Esophagus muscularis mucosa (tissue), 4 donors: ENCODE results near the gene BMS1. TPM values are rescaled to one million over a fixed set of nuclear protein-coding genes. Genes with fewer than 3 reads are reported as not detected.
"Not testable (repeated sequence)": the region's sequence is repeated elsewhere in the genome, so short reads cannot be mapped to it uniquely, and the experiment has no call there.

ENCODE experiments used
- DNase-seq: peaks from one replicate; pipeline ENCODE4 v3.0.0-alpha.2; 2017; ENCODE audit errors: extremely low spot score
- H3K27ac ChIP-seq, 4 donors: fragments of 200-600 bp; sonication (generic); replicated peaks in 1 of 4; 1 replicate in 3 of 4; 2 replicates in 1 of 4; pipeline ENCODE4 v1.5.1; 2016 to 2019; ENCODE audit warnings: mild to moderate bottlenecking in 1 of 4
- H3K27me3 ChIP-seq, 4 donors: fragments of 200-600 bp; sonication (generic); one replicate each; pipeline versions ENCODE4 v1.5.1 to v1.6.0; 2016 to 2019
- H3K36me3 ChIP-seq, 4 donors: fragments of 200-600 bp; sonication (generic); one replicate each; pipeline ENCODE4 v1.5.1; 2016 to 2019
- H3K4me1 ChIP-seq, 4 donors: fragments of 200-600 bp; sonication (generic); one replicate each; pipeline ENCODE4 v1.5.1; 2016 to 2019
- H3K4me3 ChIP-seq, 4 donors: fragments of 200-600 bp; sonication (generic); 1 replicate in 2 of 4; 2 replicates in 2 of 4; pipeline ENCODE4 v1.5.1; 2016 to 2019; ENCODE audit warnings: mild to moderate bottlenecking in 4 of 4, moderate library complexity in 1 of 4
- H3K9me3 ChIP-seq, 4 donors: fragments of 200-600 bp; sonication (generic); 1 replicate in 3 of 4; 2 replicates in 1 of 4; pipeline ENCODE4 v1.5.1; 2016 to 2019
- EP300 ChIP-seq: sonication (generic); formaldehyde crosslinking; IDR thresholded peaks from one replicate; pipeline ENCODE4 v1.6.1; 2017; ENCODE audit warnings: antibody characterized with exemption
- POLR2A ChIP-seq: fragments of 450-650 bp; IDR thresholded peaks from one replicate; pipeline ENCODE4 v1.6.1; 2017; ENCODE audit warnings: antibody characterized with exemption, moderate library complexity, mild to moderate bottlenecking, low read depth
- POLR2AphosphoS5 ChIP-seq, 2 donors: sonication (generic); formaldehyde crosslinking; IDR thresholded peaks; one replicate each; pipeline ENCODE4 v1.6.1; 2017; ENCODE audit warnings: antibody characterized with exemption in 2 of 2
- WGBS: methylation state at CpG from one replicate; pipeline ENCODE4 v1.1.5; 2018; 5-methylcytosine and 5-hydroxymethylcytosine counted together
- intact Hi-C: fragments of 100-400 bp; cut with DNase I; formaldehyde crosslinking; loops from one replicate; pipeline ENCODE4 v1.15.1; 2023
- total RNA-seq, 4 donors: library from RNA; depleted of rRNA; stranded (reverse); fragments of >200 nt; gene quantifications; one replicate each; pipeline versions ENCODE4 v1.1.0 to v1.2.1, GENCODE V29; 2016
- TF ChIP-seq, protein P1 (sequence below), 3 experiments: fragments of 200-600 bp in 2 of 3; fragments of 450-650 bp in 1 of 3; sonication (generic) in 2 of 3; IDR thresholded peaks; one replicate each; pipeline ENCODE4 v1.5.1; 2017 to 2019; ENCODE audit warnings: antibody characterized with exemption in 3 of 3, mild to moderate bottlenecking in 2 of 3, moderate library complexity in 1 of 3

BMS1 gene
- total RNA-seq, 4 donors from 2014 or later: 10.4 to 14.6 (median 14.3) TPM

GRCh38 chr10:42827201-42827600 lies 44.6 kb downstream of the BMS1 start:
- no peak for TF ChIP-seq EP300
- TF ChIP-seq POLR2AphosphoS5 (IDR thresholded peaks at IDR 0.05): no peak
- no peak for TF ChIP-seq POLR2A
- TF ChIP-seq, protein P1, sequence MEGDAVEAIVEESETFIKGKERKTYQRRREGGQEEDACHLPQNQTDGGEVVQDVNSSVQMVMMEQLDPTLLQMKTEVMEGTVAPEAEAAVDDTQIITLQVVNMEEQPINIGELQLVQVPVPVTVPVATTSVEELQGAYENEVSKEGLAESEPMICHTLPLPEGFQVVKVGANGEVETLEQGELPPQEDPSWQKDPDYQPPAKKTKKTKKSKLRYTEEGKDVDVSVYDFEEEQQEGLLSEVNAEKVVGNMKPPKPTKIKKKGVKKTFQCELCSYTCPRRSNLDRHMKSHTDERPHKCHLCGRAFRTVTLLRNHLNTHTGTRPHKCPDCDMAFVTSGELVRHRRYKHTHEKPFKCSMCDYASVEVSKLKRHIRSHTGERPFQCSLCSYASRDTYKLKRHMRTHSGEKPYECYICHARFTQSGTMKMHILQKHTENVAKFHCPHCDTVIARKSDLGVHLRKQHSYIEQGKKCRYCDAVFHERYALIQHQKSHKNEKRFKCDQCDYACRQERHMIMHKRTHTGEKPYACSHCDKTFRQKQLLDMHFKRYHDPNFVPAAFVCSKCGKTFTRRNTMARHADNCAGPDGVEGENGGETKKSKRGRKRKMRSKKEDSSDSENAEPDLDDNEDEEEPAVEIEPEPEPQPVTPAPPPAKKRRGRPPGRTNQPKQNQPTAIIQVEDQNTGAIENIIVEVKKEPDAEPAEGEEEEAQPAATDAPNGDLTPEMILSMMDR (IDR thresholded peaks at IDR 0.05): no peak
- DNase-seq: no peak
- no peaks in the 10 kb centered on the region for H3K27me3 ChIP-seq
- no peaks in the 10 kb centered on the region for H3K9me3 ChIP-seq
- WGBS: 62% methylated on average over 6 of the region's 6 CpGs
- H3K4me1 ChIP-seq: no peaks in the 10 kb centered on the region
- peaks cover 47 to 92% (median 71%) of the 10 kb centered on the region in 4 donors for H3K36me3 ChIP-seq
- intact Hi-C loops: no loop called here
- no peak overlapping the region for H3K27ac ChIP-seq
- no peak overlapping the region for H3K4me3 ChIP-seq

GRCh38 chr10:42828391-42828790 lies 45.8 kb downstream of the BMS1 start:
- 81% methylated on average over 4 of the region's 4 CpGs for WGBS
- peaks cover 43 to 85% (median 66%) of the 10 kb centered on the region in 4 donors for H3K36me3 ChIP-seq
- H3K4me1 ChIP-seq, DNase-seq, H3K4me3 ChIP-seq, H3K9me3 ChIP-seq, intact Hi-C loops, H3K27me3 ChIP-seq, H3K27ac ChIP-seq: not testable (repeated sequence)

DNA sequence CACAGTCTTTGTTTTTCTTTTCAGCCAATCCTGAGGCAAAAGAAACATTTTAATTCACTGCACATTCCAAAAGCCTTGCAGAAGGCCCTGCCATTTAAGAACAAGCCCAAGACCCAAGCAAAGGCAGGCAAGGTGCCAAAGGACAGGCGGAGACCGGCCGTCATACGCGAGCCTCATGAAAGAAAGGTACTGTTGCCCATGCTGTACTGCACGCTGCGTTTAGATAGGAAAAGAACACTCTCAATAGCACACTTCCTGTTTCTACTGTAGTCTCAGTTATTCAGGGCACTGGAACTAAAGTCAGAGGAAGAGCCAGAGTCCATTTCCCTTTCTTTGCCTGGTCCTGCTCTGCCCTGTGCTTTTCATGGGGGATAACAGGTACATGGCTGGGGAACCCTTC lies 47.6 kb downstream of the BMS1 start:
- Histone ChIP-seq H3K36me3 (peaks cover 24 to 67% (median 51%) of the 10 kb centered on the region in 4 donors), H3K4me3 (no peak overlapping the region), H3K27ac (no peak overlapping the region), H3K9me3 (no peaks in the 10 kb centered on the region), H3K27me3 (no peaks in the 10 kb centered on the region), H3K4me1 (no peaks in the 10 kb centered on the region)
- WGBS: 77% methylated on average over 7 of the region's 7 CpGs
- intact Hi-C loops: no loop called here
- TF ChIP-seq EP300 (no peak), POLR2A (no peak), POLR2AphosphoS5 (IDR thresholded peaks at IDR 0.05) (peak in 1 of 2 donors; percentile 9)
- TF ChIP-seq, protein P1 (IDR thresholded peaks at IDR 0.05): no peak
- no peak for DNase-seq

DNA sequence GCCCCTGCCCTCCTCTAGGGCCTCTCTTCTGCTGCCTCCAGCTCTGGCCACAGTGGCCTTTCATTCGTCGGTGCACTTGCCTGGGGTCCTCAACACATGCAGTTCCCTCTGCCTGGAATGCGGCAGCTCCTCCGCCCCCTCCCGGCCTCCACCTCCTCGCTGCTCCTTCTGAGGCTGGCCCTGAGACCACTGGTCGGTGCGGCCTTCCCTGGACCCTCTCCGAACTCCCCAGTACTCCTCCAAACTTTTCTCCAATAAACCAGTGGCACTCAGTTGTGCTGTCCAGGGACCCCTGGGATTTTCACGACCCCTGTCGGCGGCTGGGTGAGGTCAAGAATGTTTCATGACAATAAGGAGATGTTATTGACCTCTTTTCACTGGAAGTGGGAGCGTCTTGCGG lies 53.5 kb downstream of the BMS1 start:
- H3K9me3 ChIP-seq: no peaks in the 10 kb centered on the region
- intact Hi-C loops: no loop called here
- H3K36me3 ChIP-seq: peaks cover 7 to 17% (median 15%) of the 10 kb centered on the region in 4 donors
- TF ChIP-seq POLR2AphosphoS5 (IDR thresholded peaks at IDR 0.05): no peak
- TF ChIP-seq, protein P1 (IDR thresholded peaks at IDR 0.05): no peak
- TF ChIP-seq POLR2A: no peak
- no peak for TF ChIP-seq EP300
- no peak for DNase-seq
- H3K4me1 ChIP-seq: peaks cover 7 to 11% (median 10%) of the 10 kb centered on the region in 4 donors
- H3K27ac ChIP-seq: no peak overlapping the region
- no peak overlapping the region for H3K4me3 ChIP-seq
- peaks cover 0 to 32% (median 2%) of the 10 kb centered on the region in 4 donors for H3K27me3 ChIP-seq
- 47% methylated on average over 14 of the region's 14 CpGs for WGBS

GRCh38 chr10:42836771-42837468 lies 54.3 kb downstream of the BMS1 start:
- Histone ChIP-seq H3K4me3 (peak overlapping the region; percentile 39 to 51 (median 45)), H3K27me3 (peaks cover 0 to 32% (median 2%) of the 10 kb centered on the region in 4 donors), H3K36me3 (peaks cover 0 to 8% (median 6%) of the 10 kb centered on the region in 4 donors), H3K4me1 (peaks cover 7 to 11% (median 10%) of the 10 kb centered on the region in 4 donors), H3K27ac (no peak overlapping the region), H3K9me3 (no peaks in the 10 kb centered on the region)
- DNase-seq: no peak
- intact Hi-C loops: no loop called here
- WGBS: 11% methylated on average over 16 of the region's 60 CpGs
- no peak for TF ChIP-seq EP300
- TF ChIP-seq, protein P1 (IDR thresholded peaks at IDR 0.05): no peak
- TF ChIP-seq POLR2AphosphoS5 (IDR thresholded peaks at IDR 0.05): no peak
- TF ChIP-seq POLR2A: no peak

DNA sequence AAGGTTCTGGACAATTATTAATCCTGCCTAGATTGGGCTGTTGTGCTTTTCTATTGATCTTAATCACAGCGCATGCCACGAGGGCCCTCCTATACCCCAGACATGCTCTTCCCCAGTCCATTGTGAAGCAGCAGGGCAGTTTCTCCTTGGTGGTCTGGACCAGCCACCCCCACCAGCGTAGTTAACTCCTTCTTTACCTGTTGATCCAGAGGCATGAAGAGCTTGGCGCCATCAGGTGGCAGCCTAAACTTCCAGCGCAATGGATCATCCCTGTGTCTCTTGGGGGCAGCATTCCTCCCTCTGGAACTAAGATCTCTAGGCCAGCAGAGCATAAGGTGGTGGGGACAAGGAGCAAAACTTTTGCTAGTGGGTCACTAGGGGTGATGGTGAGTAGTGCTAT lies 62.2 kb downstream of the BMS1 start:
- H3K9me3 ChIP-seq, H3K36me3 ChIP-seq, H3K27ac ChIP-seq, intact Hi-C loops, H3K4me3 ChIP-seq, H3K4me1 ChIP-seq, DNase-seq: not testable (repeated sequence)
- 12% methylated on average over 5 of the region's 5 CpGs for WGBS
- peaks cover 0 to 24% (median 0%) of the 10 kb centered on the region in 4 donors for H3K27me3 ChIP-seq

DNA sequence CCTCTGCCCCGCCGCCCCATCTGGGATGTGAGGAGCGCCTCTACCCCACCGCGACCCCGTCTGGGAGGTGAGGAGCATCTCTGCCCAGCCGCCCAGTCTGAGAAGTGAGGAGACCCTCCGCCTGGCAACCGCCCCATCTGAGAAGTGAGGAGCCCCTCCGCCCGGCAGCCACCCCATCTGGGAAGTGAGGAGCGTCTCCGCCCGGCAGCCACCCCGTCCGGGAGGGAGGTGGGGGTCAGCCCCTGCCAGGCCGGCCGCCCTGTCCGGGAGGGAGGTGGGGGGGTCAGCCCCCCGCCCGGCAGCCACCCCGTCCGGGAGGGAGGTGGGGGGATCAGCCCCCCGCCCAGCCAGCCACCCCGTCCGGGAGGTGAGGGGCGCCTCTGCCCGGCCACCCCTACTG lies 64.7 kb downstream of the BMS1 start:
- H3K4me3 ChIP-seq, H3K36me3 ChIP-seq, H3K27ac ChIP-seq, intact Hi-C loops, H3K9me3 ChIP-seq, H3K4me1 ChIP-seq, DNase-seq: not testable (repeated sequence)
- 100% methylated on average over 1 of the region's 28 CpGs for WGBS
- H3K27me3 ChIP-seq: peaks cover 0 to 29% (median 0%) of the 10 kb centered on the region in 4 donors
